AG20443 (cell line): ENCODE data around the gene ATXN7.

Source experiments
- DNase-seq: peaks from one replicate; pipeline ENCODE4 v3.0.0; 2012; ENCODE audit warnings: low spot score, mixed read lengths

The ATXN7 gene

GRCh38 chr3:64049136-64049535, 185.5 kb downstream of the ATXN7 start:
- no peak for DNase-seq

- no peak for DNase-seq
These were observed 186.2 kb downstream of the ATXN7 start for GRCh38 chr3:64049832-64050231.
